Loucy (cell line): ENCODE data around the gene CNOT8.

ENCODE experiments used
- CTCF ChIP-seq: fragments of 200-600 bp; sonication (generic); conservative IDR thresholded peaks from 2 replicates; pipeline ENCODE4 v1.5.1; 2014; ENCODE audit warnings: mild to moderate bottlenecking, antibody characterized with exemption, low read length
- EZH2phosphoT487 ChIP-seq: fragments of 200-600 bp; IDR thresholded peaks from 2 replicates; pipeline ENCODE4 v1.6.1; 2018; ENCODE audit warnings: antibody characterized with exemption, mild to moderate bottlenecking, moderate library complexity, borderline replicate concordance

GRCh38 chr5:154824070-154824469 lies 34.4 kb upstream of the CNOT8 start:
- no peak for TF ChIP-seq CTCF
- TF ChIP-seq EZH2phosphoT487: no peak
